NCI-H2227 (cell line): ENCODE results near the gene FAM184A.

Experiments used
- DNase-seq: peaks from one replicate; lab custom pipeline; 2025; ENCODE audit not compliant: unreplicated experiment; lab: John Stamatoyannopoulos, UW

FAM184A gene

DNA sequence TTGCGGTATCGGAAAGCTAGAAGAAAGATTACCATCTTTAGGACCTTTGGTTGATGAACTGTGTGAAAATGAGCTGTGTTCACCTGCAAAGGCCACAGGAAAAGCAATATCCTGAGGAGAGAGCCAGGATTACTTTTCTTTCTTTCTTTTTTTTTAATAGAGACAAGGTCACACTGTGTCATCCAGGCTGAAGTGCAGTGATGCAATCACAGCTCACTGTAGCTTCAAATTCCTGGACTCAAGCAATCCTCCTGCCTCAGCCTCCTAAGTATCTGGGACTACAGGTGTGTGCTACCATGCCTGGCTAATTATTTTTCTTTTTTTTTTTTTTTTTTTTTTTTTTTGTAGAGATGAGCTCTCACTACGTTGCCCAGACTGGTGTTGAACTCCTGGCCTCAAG is 17.2 kb downstream of the FAM184A start:
- DNase-seq, result no peak

GRCh38 chr6:119060255-119060907 is 18.1 kb downstream of the FAM184A start:
- DNase-seq, result no peak

DNA sequence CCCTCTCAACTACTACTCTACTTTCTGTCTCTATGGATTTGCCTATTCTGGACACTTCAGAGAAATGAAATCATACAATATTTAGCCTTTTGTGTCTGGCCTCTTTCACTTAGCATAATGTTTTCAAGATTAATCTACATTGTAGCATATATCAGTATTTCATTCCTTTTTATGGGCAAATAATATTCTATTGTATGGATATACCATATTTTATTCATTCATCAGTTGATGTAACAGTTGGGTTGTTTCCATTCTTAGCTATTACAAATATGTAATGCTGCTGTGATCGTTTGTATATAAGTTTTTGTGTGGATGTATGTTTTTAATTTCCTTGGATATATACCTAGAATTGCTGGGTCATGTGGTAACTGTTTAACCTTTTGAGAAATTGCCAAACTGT is 23.4 kb downstream of the FAM184A start:
- DNase-seq, result no peak

DNA sequence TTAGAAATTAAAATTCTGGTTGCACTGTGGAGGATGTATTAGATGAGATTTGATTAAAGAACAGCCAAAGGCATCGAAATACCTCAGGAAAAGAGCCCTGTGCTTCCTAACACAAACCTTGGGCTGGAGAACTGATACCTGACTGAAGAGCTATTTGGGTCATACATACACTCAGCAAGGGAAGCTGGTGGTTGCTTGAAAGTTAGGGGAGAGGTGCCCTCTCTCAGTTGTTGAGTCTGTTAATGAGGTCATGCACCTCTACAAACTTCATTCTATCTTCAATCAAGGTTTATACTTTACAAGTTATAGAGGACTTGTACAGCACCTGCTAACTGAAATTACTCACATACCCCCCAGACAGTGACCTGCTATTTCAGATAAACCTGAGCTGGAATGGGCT is 25.5 kb downstream of the FAM184A start:
- no peak for DNase-seq

DNA sequence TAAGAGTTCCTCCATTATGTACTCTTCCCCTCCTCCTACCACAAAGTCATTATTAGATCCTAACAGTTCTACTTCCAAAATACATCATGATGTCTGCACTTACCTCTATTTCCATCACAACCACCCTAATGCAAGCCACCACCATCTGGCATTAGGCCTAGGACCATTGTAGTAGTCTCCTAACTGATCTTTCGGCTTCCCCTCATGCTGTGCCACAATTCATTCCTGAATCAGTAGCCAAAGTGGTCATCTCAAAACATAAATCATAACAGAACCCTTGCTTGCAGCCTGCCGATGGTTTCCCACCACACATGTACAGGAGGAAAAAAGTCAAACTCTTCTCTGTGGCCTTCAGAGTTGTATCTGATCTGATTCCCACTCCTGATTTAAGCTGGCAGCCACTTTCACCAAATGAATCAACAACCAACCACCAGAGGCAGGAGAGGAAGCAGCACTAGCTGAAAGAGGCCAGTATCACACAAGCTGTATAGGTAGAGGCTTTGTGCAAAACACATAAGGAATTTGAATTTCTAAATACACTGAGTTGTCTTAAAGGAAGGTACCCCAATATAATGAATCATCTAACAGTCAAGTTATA is 26.1 kb downstream of the FAM184A start:
- DNase-seq, result no peak

DNA sequence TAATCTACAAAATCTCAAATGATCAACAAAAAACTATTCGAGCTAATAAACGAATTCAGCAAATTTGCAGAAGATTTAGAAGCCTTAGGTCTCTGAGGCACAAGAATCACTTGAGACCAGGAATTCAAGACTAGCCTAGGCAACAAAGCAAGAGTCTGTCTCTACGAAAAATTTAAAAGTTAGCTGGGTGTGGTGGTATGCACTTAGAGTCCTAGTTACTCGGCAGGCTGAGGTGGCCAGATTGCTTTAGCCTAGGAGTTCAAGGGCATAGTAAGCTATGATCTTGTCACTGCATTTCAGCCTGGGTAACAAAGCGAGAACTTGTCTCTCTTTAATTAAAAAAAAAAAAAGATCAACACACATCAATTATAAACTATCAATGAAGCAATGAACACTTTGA is 34.2 kb downstream of the FAM184A start:
- DNase-seq, result no peak

GRCh38 chr6:119043783-119044182 is 34.7 kb downstream of the FAM184A start:
- DNase-seq, result no peak

- no peak for DNase-seq
These were observed 35.2 kb downstream of the FAM184A start for GRCh38 chr6:119043265-119043664.

GRCh38 chr6:119040636-119041035 is 37.8 kb downstream of the FAM184A start:
- no peak for DNase-seq

DNA sequence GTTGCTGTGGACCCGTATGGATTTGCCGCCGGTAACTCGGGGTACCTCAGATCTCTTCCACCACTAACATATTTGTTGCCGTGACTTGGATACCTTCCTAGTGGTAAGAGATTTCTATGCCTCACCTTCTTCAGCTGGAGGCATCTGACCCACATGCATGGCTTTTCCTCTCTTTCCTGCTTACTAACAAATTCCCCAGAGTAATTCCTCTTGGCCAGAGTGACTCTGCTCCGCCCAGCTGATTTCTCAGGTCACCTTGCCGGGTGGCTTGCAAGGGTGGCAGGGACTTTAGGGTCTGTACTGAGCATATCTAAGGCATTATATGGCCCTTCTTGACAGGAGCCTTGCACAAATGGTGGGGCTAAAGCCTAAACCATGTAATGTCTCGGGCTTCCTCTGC is 38.2 kb downstream of the FAM184A start:
- DNase-seq, result no peak

DNA sequence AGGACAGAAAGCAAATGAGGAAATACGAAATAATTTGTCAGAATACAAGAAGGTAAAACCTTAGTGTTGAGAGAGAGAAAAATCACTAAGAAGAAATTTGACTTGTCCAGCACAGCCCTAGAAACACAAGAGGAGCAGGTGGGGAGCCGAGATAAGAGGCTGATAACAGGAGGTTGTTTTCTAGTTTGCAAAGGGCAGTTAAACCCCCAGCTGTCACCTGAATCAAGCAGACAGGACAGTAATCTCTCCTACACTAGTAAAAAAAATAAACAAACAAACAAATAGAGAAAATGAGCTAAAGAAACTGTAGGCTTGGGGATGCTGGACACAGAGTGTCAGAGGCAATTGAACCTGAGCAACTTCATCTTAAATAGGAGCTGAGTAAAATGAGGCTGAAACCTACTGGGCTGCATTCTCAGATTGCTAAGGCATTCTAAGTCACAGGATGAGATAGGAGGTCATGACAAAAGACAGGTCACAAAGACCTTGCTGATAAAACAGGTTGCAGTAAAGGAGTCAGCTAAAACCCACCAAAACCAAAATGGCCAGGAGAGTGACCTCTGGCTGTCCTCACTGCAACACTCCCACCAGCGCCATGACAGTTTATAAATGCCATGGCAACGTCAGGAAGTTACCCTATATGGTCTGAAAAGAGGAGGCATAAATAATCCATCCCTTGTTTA is 40.4 kb downstream of the FAM184A start:
- no peak for DNase-seq

DNA sequence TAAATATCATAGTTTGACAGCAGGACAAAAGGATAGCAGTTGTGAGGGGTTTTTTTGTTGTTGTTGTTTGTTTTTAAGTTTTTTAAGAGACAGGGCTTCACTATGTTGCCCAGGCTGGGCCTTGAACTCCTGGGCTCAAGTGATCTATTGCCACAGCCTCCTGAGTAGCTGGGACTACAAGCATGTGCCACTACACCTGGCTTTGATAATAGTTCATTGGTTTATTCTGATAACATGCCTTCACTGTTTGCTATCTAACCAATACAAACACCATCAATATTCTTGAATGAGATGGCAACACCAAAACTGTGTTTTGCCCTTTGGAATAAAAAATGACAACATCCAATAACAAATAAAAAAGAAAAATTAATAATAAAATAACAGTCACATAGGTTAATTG is 41.2 kb downstream of the FAM184A start:
- no peak for DNase-seq

- no peak for DNase-seq
These were observed 42.4 kb downstream of the FAM184A start for GRCh38 chr6:119036081-119036480.

DNA sequence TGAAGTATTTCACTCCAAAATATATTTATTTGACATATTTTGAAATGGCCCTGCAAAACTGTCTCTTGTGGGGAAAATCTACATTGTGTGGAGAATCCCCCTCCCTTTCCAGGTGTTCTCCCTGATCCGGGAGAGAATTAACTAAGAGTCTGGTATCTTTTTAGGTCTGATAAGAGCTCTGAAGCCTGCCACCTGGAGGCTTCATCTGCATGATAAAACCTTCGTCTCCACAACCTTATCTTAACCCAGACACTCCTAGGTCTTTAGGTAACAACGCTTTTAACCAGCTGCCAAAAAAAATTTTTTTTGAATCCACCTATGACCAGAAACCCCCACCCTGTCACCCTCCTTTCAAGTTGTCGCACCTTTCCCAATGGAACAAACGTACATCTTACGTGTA is 43.0 kb downstream of the FAM184A start:
- no peak for DNase-seq

- DNase-seq, result no peak
These were observed 43.5 kb downstream of the FAM184A start for GRCh38 chr6:119034827-119035458.

DNA sequence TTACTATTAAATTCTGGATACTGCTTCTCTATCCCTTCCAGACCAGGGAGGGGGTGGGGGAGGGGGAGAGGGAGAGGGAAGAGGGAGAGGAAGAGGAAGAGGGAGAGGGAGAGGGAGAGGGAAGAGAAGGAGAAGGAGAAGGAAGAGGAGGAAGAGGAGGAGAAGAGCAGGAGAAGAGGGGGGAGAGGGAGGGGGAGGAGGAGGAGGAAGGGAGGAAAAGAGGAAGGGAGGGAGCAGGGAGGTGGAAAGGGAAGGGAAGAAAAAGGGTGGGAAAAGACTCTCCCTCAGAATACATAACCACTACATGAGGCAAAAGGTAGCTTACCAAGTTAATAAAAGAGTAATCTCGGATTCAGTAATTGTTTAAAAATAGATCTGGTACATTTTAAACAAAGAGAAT is 46.0 kb downstream of the FAM184A start:
- no peak for DNase-seq

DNA sequence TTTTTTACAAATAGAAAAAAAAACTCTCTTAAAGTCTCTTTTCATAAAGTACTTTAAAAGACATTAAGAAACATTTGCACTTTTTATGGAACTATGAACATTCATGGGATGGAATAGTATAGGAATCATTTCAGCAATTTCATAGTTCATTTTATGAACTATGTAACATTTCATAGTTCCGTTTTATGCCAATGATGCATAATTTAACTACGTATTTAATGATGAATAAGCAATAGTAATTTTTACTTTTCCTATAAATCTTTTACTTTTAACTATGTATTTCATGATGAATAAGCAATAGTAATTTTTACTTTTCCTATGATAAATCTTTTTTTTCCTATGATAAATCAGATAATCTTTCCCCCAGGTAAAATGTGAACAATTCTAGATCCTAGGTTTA is 47.7 kb downstream of the FAM184A start:
- DNase-seq, result no peak

- no peak for DNase-seq
These were observed 50.4 kb downstream of the FAM184A start for GRCh38 chr6:119028091-119028490.

DNA sequence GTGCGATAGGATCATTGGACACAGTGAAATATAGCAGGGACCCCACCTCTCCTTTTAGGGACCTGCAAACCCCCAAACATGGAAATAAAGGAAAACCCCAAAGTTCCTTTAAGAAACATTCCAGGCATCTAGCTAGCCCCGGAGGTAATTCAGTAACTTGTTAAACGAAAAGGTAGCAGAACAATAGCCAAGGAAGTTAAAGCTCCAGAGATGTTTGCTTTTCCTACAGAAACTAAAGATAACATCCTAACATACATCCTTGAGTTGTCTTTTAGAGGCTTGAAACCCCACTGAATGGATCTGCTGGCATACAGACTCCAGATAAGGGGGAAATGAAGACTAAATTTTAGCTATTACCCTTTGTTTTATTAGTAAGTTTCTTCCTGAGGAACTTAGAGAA is 51.0 kb downstream of the FAM184A start:
- DNase-seq, result no peak

DNA sequence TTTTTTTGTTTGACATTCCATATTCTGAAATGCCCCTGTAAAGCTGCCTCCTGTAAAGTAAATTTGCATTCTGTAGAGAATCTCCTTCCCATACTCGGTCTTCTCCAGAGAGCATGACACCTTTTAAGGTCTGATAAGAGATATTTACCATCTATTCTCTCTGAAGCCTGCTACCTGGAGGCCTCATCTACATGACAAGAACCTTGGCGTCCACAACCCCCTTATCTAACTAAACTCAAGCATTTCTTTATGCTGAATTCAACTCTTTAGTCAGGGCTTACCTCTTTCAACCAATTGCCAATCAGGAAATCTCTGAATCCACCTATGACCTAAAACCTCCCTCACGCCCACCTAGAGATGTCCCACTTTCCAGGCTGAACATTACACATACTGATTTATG is 51.6 kb downstream of the FAM184A start:
- no peak for DNase-seq

DNA sequence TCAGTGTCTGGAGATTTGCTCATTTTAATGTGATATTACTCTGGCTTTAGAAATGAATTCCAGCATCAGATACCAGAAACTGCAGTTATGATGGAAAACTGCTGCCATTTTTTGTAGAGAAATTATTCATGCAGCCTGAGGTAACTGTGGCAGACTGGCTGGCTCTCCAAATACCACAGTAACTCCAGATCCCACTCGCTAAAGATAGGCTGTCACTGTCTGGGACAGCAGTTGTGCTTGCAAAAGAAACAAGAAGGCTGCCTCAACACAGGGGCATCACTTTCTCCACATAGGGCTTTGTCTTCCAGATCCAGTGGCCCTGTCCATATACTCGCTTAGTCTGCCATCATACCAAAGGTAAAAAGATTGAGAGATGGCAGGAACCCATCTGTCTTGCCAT is 52.7 kb downstream of the FAM184A start:
- no peak for DNase-seq

- no peak for DNase-seq
These were observed 54.4 kb downstream of the FAM184A start for GRCh38 chr6:119024111-119024510.
